ENCODE data around the gene ACTN4.

ACTN4 gene

DNA sequence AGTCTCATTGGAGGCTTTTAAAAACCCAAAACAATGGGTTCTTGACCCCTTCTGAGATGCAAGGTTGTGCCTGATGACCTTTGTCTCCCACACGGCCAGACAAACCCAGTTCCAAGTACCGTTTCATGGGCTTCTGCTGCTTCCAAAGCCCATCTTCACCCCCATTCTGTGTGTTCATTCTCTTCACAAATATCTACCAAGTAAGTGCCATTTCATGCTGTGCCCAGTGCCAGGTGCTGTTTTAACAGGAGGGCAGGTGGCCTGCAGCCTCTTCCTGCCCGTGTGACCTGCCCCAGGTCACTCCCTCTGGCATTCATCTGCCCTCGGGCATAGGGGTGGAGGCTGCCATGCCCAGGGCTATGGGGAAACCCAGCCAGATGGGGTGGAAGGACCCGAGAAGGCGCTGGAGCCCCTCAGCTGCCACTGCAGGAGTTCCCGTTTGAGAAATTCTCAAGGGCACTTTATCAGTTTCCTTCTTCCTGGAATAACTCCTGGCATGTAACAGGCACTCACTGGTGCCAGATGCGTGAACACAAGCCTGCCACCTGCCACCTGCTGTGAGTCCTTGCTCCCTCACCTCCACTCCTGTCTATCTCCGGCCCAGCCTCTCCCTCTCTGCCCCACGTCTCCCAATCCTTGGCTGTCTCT, 84.3 kb downstream of the ACTN4 start:
- TF ChIP-seq, protein P1, sequence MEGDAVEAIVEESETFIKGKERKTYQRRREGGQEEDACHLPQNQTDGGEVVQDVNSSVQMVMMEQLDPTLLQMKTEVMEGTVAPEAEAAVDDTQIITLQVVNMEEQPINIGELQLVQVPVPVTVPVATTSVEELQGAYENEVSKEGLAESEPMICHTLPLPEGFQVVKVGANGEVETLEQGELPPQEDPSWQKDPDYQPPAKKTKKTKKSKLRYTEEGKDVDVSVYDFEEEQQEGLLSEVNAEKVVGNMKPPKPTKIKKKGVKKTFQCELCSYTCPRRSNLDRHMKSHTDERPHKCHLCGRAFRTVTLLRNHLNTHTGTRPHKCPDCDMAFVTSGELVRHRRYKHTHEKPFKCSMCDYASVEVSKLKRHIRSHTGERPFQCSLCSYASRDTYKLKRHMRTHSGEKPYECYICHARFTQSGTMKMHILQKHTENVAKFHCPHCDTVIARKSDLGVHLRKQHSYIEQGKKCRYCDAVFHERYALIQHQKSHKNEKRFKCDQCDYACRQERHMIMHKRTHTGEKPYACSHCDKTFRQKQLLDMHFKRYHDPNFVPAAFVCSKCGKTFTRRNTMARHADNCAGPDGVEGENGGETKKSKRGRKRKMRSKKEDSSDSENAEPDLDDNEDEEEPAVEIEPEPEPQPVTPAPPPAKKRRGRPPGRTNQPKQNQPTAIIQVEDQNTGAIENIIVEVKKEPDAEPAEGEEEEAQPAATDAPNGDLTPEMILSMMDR (IDR thresholded peaks at IDR 0.05) = no peak
- DNase-seq (ENCODE audit: low spot score) = no peak
- peak overlapping the region in 1 of 2 donors; percentile 82 for H3K27ac ChIP-seq

DNA sequence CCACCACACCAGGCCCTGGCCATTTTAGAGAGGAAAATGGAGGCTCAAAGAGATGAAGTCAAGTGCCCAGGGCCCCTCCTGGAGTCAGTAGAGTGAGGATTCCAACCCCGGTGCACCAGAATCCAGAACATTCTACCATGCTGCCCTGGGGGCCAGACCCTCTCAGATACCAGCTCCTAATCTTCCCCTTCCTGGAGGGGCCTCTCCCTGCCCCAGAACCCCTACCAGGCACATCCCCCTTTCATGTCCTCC, 85.7 kb downstream of the ACTN4 start:
- Histone ChIP-seq H3K4me3 (no peak overlapping the region), H3K27ac (peak overlapping the region; percentile 43 to 79)
- TF ChIP-seq, protein P1 (IDR thresholded peaks at IDR 0.05) = no peak
- DNase-seq (ENCODE audit: low spot score) = no peak

More for the DNA sequence above, 84.3 kb downstream of the ACTN4 start:
- no peak overlapping the region for H3K4me3 ChIP-seq

DNA sequence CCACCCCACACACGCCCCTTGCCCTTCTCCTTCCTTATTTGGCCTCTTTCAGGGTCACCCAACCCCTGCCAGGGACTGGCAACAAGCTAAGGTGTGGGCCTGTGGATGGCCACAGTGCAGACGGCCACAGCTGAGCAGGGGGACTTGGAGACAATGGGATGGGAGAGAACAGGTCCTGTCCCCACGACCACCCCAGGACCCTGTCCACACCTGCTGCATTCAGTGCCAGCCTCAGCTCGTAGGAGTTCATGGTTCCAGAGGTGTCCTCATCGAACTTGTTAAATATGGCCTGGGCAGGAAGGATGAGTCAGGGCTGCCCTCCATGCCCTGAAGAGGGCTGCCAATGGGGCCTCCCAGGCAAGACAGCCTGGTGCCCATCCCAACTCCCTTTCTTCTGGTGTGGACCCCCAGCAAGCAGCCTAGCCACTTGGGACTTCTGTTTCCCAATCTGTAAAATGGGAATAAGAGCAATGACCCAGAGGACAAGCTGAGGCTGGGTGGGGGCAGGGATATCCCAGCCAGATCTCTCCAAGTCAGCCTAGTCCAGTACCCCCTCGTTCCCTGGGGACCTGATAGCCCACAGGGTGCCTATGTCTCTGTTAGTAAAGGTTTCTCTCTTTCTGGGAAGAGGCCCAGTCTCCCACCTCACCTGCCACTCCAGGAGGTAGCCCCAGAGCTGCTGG, 86.2 kb downstream of the ACTN4 start:
- Histone ChIP-seq H3K4me3 (no peak overlapping the region), H3K27ac (peak overlapping the region; percentile 43 to 79)
- TF ChIP-seq, protein P1 (IDR thresholded peaks at IDR 0.05) = no peak
- DNase-seq (ENCODE audit: low spot score) = no peak

DNA sequence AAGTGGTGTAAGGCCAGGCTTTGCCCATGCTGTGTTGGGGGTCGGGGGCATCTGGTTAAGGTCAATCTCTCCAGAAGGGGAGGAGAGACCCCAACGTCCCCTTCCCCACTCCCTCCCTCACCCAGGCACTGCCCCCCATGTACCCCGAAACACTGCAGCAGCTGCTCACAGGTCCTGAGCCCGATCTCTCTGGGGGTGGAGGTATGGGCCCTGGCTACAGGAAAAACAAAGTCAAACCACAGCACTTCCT, 86.7 kb downstream of the ACTN4 start:
- TF ChIP-seq, protein P1 (IDR thresholded peaks at IDR 0.05) = no peak
- peak overlapping the region; percentile 43 to 79 for H3K27ac ChIP-seq
- no peak for DNase-seq (ENCODE audit: low spot score)
- no peak overlapping the region for H3K4me3 ChIP-seq

DNA sequence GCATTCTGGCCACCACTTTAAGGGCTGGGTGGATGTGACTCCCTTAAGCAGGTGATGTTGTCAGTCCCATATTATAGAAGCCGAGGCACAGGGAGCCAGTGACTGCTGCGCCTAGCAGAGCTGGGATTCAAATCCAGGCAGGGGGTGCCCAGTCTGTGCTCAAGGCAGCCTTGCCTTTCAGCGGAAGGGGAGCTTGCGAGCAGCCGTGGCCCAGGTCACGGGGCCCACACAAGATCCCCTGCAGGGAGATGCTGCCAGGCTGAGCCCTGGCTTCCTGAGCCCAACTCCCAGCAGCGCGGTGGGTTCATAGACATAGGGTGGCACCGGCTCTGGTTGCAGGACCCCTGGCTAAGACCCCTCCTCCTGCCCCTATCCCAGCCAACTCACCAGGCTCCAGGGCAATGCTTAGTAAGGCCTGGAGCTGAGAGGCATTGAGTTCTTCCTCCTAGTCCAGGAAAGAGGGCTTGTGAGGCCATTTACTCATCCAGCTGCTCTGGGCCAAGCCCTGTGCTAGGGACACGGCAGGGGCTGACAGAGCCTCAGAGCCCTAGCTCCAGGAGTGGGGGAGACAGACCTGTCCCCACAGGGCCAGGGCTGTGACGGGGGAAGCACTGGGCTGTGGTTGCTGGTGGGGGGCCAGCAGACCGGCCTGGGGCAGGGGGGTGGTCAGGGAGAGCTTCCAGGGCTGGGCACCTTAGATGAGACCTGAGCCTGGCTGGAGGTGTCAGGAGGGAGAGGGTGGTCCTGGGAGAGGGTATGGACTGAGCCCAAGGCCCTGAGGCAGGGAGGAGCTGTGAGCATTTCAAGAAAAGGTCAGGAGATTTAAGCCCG, 87.2 kb downstream of the ACTN4 start:
- Histone ChIP-seq H3K4me3 (no peak overlapping the region), H3K27ac (peak overlapping the region; percentile 43 to 79)
- TF ChIP-seq, protein P1 (IDR thresholded peaks at IDR 0.05) = no peak
- DNase-seq (ENCODE audit: low spot score) = peak; percentile 77

DNA sequence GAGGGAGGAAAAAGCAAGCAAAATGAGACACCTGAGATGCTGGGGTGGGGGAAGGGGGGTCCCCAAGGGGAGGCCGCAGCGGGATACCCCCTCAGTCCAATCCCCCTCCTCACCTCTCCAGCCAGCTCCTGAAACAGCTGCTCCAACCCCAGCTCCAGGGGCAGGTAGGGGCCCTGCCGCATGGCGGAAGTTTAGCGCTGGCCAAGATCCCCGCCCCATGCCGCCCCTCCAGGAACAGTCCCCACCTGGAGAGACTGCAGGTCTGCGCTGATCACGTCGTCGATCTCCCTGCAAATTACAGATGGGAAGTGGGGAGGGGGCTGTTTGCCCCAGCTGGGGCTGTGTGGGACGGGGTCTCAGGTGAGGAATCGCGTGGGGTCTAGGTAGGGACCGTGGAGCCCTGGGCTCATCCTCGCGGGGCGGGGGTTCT, 87.8 kb downstream of the ACTN4 start:
- TF ChIP-seq, protein P1 (IDR thresholded peaks at IDR 0.05) = no peak
- DNase-seq (ENCODE audit: low spot score) = peak; percentile 76
- H3K27ac ChIP-seq = peak overlapping the region; percentile 43 to 79
- no peak overlapping the region for H3K4me3 ChIP-seq
